Left lung (tissue), 10 donors: ENCODE results near the gene TCEAL3. TPM values are rescaled to one million over a fixed set of nuclear protein-coding genes. Genes with fewer than 3 reads are reported as not detected.

Experiments
- ATAC-seq: fragments of 200-7000 bp; cut with Tn5 transposase; one replicate; pipeline ENCODE4 v1.9.1; 2020; ENCODE audit warnings: moderate library complexity
- DNase-seq, 4 donors: peaks; one replicate each; pipeline ENCODE4 v3.0.0-alpha.2; 2013 to 2020
- H3K27ac ChIP-seq, 2 donors: fragments of 200-600 bp; sonication (generic) in 1 of 2; one replicate each; pipeline versions ENCODE4 v1.5.0 to v1.8.0; 2020 to 2021
- H3K27me3 ChIP-seq, 2 donors: fragments of 200-600 bp; sonication (generic) in 1 of 2; one replicate each; pipeline versions ENCODE4 v1.5.0 to v1.8.0; 2020 to 2021
- H3K36me3 ChIP-seq, 2 donors: fragments of 200-600 bp; sonication (generic) in 1 of 2; one replicate each; pipeline versions ENCODE4 v1.5.0 to v1.8.0; 2020 to 2021
- H3K4me1 ChIP-seq, 2 donors: fragments of 200-600 bp; one replicate each; pipeline ENCODE4 v1.8.0; 2021
- H3K4me3 ChIP-seq, 2 donors: fragments of 200-600 bp; sonication (generic) in 1 of 2; one replicate each; pipeline versions ENCODE4 v1.5.0 to v1.8.0; 2020 to 2021; ENCODE audit warnings: mild to moderate bottlenecking in 1 of 2
- H3K9me3 ChIP-seq, 2 donors: fragments of 200-600 bp; sonication (generic) in 1 of 2; one replicate each; pipeline versions ENCODE4 v1.5.0 to v1.8.0; 2020 to 2021
- intact Hi-C, 2 donors: fragments of 100-400 bp; cut with DNase I; formaldehyde crosslinking; loops; one replicate each; pipeline versions ENCODE4 v1.11.2 to v1.14.2; 2022
- polyA plus RNA-seq, 6 donors: library from polyadenylated mRNA; unstranded; fragments of 120-200 nt; gene quantifications; one replicate each; pipeline ENCODE4 v1.2.1, GENCODE V29; 2013; ENCODE audit not compliant: insufficient read length in 6 of 6
- total RNA-seq, 2 donors: library from RNA; stranded (reverse); fragmentation: NEBNext Ultra II Directional; extraction: Animal tissue kit (Norgen Biotek cat#: 25700); gene quantifications; one replicate each; pipeline ENCODE4 v1.2.1, GENCODE V29; 2021
- TF ChIP-seq, protein P1 (sequence below), 2 donors: fragments of 200-600 bp; sonication (generic) in 1 of 2; IDR thresholded peaks; one replicate each; pipeline versions ENCODE4 v1.5.0 to v1.8.0; 2021; ENCODE audit warnings: antibody characterized with exemption in 2 of 2
- donor health status: DM: no; HTN: yes; CAD: no.
- donor health status: DM: no; HTN: no; CAD: no.

TCEAL3 gene
- total and polyA plus RNA-seq, 8 donors: 20.8 to 30.4 (median 25.6) TPM

DNA sequence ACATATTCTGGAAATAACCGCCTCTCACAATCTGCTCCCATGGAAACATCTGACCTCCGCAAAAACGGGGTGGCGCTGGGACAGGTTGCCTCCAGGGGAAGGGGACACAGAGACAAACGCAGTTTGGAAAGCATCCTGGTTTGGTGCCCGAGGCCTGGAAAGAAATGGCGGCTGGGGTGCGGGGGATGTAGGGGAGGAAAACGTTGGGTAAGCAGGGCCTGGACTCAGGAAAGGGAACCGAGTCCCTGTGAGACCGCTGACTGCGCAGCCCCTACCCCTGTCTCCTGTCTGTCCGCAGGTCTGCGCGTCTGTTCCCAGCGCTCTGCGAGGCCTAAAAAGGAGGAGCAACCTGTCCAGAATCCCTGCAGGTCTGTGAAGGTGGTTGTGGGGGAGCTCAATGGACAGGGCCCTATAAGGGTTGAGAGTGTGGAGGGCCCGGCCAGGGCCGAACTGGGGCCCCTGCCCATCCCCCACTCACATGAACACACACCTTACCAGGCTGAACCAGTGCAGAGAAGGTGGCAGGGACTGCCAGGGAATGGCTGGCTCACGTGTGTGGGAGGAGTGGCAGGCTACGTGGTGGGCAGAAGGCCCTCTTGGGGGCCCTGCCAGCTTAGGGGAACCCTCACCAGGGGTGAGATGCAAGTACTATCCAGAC lies 672 bp downstream of the TCEAL3 start:
- DNase-seq (peak in 2 of 4 donors; percentile 10 to 59), ATAC-seq (peak; percentile 54)
- peak overlapping the region; percentile 42 to 53 for H3K4me3 ChIP-seq
- no peaks in the 10 kb centered on the region for H3K36me3 ChIP-seq
- no peaks in the 10 kb centered on the region for H3K9me3 ChIP-seq
- no peaks in the 10 kb centered on the region for H3K4me1 ChIP-seq
- peak overlapping the region; percentile 74 to 78 for H3K27ac ChIP-seq
- TF ChIP-seq, protein P1, sequence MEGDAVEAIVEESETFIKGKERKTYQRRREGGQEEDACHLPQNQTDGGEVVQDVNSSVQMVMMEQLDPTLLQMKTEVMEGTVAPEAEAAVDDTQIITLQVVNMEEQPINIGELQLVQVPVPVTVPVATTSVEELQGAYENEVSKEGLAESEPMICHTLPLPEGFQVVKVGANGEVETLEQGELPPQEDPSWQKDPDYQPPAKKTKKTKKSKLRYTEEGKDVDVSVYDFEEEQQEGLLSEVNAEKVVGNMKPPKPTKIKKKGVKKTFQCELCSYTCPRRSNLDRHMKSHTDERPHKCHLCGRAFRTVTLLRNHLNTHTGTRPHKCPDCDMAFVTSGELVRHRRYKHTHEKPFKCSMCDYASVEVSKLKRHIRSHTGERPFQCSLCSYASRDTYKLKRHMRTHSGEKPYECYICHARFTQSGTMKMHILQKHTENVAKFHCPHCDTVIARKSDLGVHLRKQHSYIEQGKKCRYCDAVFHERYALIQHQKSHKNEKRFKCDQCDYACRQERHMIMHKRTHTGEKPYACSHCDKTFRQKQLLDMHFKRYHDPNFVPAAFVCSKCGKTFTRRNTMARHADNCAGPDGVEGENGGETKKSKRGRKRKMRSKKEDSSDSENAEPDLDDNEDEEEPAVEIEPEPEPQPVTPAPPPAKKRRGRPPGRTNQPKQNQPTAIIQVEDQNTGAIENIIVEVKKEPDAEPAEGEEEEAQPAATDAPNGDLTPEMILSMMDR (IDR thresholded peaks at IDR 0.05): no peak
- H3K27me3 ChIP-seq: peaks cover 0 to 5% of the 10 kb centered on the region in 2 donors
- intact Hi-C loops: no loop called here

DNA sequence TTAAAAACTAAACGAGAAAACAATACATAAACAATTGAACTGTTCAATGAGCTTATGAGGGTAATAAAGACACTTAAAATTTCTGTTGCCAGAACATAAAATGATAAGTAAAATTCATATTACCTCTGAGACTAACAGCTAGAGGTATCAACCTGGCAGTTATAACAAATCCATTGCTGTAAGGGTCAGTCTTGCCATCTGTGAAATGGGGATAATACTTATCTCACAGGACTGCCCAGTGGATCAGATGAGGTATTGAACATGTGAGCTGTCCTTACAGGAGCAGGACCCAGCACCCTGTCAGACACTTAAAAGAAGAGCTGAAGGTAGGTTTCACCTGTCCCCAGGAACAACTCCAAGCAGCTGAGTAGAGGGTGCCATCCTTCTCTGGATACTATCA lies 2.5 kb downstream of the TCEAL3 start:
- no peaks in the 10 kb centered on the region for H3K36me3 ChIP-seq
- TF ChIP-seq, protein P1 (IDR thresholded peaks at IDR 0.05): no peak
- no peak overlapping the region for H3K4me3 ChIP-seq
- ATAC-seq: no peak
- no peaks in the 10 kb centered on the region for H3K9me3 ChIP-seq
- intact Hi-C loops: no loop called here
- no peak for DNase-seq
- H3K27ac ChIP-seq: no peak overlapping the region
- H3K4me1 ChIP-seq: no peaks in the 10 kb centered on the region
- H3K27me3 ChIP-seq: peaks cover 0 to 5% of the 10 kb centered on the region in 2 donors

DNA sequence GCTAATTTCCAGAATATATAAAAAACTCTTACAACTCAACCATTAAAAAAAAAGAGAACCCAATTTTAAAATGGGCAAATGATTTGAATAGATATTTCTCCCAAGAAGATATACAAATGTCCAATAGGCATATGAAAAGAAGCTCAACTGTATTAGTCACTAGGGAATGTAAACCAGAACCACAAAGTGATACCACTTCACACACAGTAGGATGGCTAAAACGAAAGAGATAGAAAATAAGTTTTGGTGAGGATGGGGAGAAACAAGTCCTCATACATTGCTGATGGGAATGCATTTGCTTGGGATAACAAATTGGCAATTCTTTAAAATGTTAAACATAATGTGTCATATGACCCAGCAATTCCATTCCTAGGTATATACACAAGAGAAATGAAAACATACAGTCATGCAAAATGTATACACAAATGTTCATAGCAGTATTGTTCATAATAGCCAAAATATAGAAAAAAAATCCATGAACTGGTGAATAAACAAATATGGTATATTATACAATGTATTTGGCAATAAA lies 5.7 kb downstream of the TCEAL3 start:
- intact Hi-C loops: no loop called here
- DNase-seq: no peak
- H3K4me3 ChIP-seq: no peak overlapping the region
- ATAC-seq: no peak
- H3K36me3 ChIP-seq: no peaks in the 10 kb centered on the region
- no peak overlapping the region for H3K27ac ChIP-seq
- H3K27me3 ChIP-seq: peaks cover 0 to 1% of the 10 kb centered on the region in 2 donors
- H3K4me1 ChIP-seq: no peaks in the 10 kb centered on the region
- no peaks in the 10 kb centered on the region for H3K9me3 ChIP-seq
- TF ChIP-seq, protein P1 (IDR thresholded peaks at IDR 0.05): no peak

DNA sequence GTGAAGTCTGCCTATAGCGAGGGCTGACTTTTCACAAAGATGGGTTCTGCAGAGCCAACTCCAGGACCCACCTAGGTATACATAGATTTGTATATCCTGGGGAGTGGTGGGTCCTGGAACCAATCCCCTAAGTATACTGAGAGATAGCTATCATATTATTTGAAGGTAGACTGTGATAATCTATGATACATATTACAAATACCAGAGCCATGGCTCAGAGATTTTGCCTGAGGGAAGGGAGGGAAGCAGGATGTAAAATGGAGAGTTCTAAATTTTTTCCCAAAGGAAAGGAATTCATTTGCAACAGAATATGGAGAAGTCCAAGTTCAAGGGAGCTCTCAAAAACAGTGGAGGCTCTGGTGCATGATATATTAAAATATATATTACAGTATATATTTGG lies 7.2 kb downstream of the TCEAL3 start:
- TF ChIP-seq, protein P1 (IDR thresholded peaks at IDR 0.05): no peak
- H3K27ac ChIP-seq: no peak overlapping the region
- H3K4me3 ChIP-seq: no peak overlapping the region
- no peak for DNase-seq
- intact Hi-C loops: no loop called here
- no peak for ATAC-seq
- no peaks in the 10 kb centered on the region for H3K4me1 ChIP-seq
- no peaks in the 10 kb centered on the region for H3K36me3 ChIP-seq
- H3K27me3 ChIP-seq: peaks cover 0 to 3% of the 10 kb centered on the region in 2 donors
- no peaks in the 10 kb centered on the region for H3K9me3 ChIP-seq

DNA sequence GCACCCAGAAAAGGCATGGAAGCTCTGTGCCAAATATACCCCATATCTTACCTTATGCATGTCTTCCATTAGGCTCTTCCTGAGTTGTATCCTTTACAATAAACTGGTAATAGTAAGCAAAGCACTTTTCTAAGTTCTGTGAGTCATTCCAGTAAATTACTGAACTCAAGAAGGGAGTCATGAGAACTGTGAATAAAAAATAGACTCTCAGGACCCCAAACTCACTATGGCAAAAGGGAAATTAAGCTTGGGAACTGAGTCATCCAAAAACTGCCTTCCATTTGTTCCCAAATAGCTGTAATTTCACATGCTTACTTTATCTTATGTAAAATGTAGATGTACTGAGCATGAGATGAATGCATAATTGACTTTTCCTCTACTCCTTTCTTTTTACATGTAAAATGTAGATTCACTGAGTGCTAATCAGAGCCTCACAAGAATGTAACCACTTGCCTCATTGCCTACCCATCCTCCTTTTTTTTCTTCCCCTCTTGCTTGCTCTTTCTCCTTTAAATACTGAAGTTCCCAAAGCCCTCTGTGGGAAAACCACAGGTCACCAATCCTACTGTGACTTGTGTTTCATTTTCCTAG lies 8.1 kb downstream of the TCEAL3 start:
- Histone ChIP-seq H3K4me3 (no peak overlapping the region), H3K27ac (no peak overlapping the region)
- no peak for ATAC-seq

More for the DNA sequence above, 8.1 kb downstream of the TCEAL3 start:
- TF ChIP-seq, protein P1 (IDR thresholded peaks at IDR 0.05): no peak
- Histone ChIP-seq H3K9me3 (no peaks in the 10 kb centered on the region), H3K36me3 (no peaks in the 10 kb centered on the region), H3K27me3 (peaks cover 0 to 3% of the 10 kb centered on the region in 2 donors), H3K4me1 (no peaks in the 10 kb centered on the region)
- DNase-seq: no peak
- intact Hi-C loops: no loop called here
